Sigmoid colon (tissue), 3 donors: ENCODE data around the gene SPTAN1.

ENCODE experiments used
- POLR2A ChIP-seq, 2 donors: fragments of 450-650 bp; IDR thresholded peaks; one replicate each; pipeline ENCODE4 v1.6.1; 2016; ENCODE audit warnings: antibody characterized with exemption in 2 of 2, mild to moderate bottlenecking in 2 of 2, moderate library complexity in 2 of 2
- TF ChIP-seq, protein P1 (sequence below), 4 experiments: fragments of 450-650 bp in 3 of 4; fragments of 200-600 bp in 1 of 4; IDR thresholded peaks; one replicate each; pipeline ENCODE4 v1.5.1; 2016 to 2019; ENCODE audit warnings: antibody characterized with exemption in 4 of 4, mild to moderate bottlenecking in 3 of 4, moderate library complexity in 2 of 4

DNA sequence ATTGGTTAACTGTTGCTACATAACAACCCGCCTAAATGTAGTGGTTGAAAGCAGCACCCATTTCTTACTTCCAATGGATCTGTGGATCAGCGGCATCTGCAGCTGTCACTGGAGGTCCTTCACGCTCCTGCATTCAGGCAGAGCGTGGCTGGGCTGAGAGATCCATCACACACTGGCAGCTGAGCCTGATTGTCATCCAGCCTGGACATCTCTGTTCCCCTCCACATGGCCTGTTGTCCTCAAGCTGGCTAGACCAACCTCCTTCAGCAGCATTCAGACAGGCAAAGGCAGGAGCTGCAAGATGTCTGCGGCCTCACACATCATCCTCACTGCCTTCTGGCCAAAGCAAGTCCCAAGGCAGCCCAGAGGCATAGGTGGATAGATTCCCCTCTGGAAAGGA, 67.4 kb downstream of the SPTAN1 start:
- TF ChIP-seq POLR2A (IDR thresholded peaks at IDR 0.05): no peak
- TF ChIP-seq, protein P1, sequence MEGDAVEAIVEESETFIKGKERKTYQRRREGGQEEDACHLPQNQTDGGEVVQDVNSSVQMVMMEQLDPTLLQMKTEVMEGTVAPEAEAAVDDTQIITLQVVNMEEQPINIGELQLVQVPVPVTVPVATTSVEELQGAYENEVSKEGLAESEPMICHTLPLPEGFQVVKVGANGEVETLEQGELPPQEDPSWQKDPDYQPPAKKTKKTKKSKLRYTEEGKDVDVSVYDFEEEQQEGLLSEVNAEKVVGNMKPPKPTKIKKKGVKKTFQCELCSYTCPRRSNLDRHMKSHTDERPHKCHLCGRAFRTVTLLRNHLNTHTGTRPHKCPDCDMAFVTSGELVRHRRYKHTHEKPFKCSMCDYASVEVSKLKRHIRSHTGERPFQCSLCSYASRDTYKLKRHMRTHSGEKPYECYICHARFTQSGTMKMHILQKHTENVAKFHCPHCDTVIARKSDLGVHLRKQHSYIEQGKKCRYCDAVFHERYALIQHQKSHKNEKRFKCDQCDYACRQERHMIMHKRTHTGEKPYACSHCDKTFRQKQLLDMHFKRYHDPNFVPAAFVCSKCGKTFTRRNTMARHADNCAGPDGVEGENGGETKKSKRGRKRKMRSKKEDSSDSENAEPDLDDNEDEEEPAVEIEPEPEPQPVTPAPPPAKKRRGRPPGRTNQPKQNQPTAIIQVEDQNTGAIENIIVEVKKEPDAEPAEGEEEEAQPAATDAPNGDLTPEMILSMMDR (IDR thresholded peaks at IDR 0.05): no peak
